ENCODE data around the gene CD2AP. TPM values are rescaled to one million over a fixed set of nuclear protein-coding genes. Genes with fewer than 3 reads are reported as not detected.

CD2AP gene
- total and polyA plus RNA-seq, 2 experiments from 2014 or later, result 9.8 to 19.2 TPM

- Histone ChIP-seq H3K27me3 (no peaks in the 10 kb centered on the region), H3K27ac (no peak overlapping the region), H3K4me1 (ENCODE audit: low read depth) (peaks cover 8% of the 10 kb centered on the region), H3K36me3 (no peaks in the 10 kb centered on the region), H3K9me3 (ENCODE audit: low read depth) (no peaks in the 10 kb centered on the region), H3K4me3 (no peak overlapping the region)
- no peak for DNase-seq (ENCODE audit: low read depth in 1 of 2, low spot score in 1 of 2)
- TF ChIP-seq, protein P1, sequence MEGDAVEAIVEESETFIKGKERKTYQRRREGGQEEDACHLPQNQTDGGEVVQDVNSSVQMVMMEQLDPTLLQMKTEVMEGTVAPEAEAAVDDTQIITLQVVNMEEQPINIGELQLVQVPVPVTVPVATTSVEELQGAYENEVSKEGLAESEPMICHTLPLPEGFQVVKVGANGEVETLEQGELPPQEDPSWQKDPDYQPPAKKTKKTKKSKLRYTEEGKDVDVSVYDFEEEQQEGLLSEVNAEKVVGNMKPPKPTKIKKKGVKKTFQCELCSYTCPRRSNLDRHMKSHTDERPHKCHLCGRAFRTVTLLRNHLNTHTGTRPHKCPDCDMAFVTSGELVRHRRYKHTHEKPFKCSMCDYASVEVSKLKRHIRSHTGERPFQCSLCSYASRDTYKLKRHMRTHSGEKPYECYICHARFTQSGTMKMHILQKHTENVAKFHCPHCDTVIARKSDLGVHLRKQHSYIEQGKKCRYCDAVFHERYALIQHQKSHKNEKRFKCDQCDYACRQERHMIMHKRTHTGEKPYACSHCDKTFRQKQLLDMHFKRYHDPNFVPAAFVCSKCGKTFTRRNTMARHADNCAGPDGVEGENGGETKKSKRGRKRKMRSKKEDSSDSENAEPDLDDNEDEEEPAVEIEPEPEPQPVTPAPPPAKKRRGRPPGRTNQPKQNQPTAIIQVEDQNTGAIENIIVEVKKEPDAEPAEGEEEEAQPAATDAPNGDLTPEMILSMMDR (IDR thresholded peaks at IDR 0.05; ENCODE audit: low read depth, low read length), result no peak
Measured at GRCh38 chr6:47650553-47651432, 173.2 kb downstream of the CD2AP start.

DNA sequence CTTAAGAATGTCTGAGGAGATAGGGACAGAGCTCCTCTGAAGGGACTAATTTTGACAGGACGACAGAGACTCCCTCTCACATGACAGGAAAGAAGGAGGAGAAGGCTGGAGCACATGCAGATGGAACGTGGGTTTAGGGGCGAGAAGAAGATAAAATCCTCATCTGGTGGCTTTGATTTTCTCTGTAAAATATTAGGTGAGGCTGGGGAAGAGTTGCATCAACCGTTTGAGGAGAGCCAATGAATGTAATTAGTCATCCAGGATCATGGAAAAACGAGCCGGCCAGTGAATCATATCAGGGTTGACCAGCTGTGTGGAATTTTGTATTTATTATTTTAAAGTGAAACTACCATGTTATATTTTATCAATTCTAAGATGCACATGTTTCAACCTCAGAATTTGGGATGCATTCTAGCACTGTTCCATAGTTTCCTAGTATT lies 173.9 kb downstream of the CD2AP start:
- H3K9me3 ChIP-seq (ENCODE audit: low read depth), result no peaks in the 10 kb centered on the region
- no peak overlapping the region for H3K27ac ChIP-seq
- DNase-seq (ENCODE audit: low read depth in 1 of 2, low spot score in 1 of 2), result peak in 1 of 2 donors; percentile 63
- no peak overlapping the region for H3K4me3 ChIP-seq
- TF ChIP-seq, protein P1 (IDR thresholded peaks at IDR 0.05; ENCODE audit: low read depth, low read length), result no peak
- no peaks in the 10 kb centered on the region for H3K36me3 ChIP-seq
- peaks cover 8% of the 10 kb centered on the region for H3K4me1 ChIP-seq (ENCODE audit: low read depth)
- no peaks in the 10 kb centered on the region for H3K27me3 ChIP-seq

DNA sequence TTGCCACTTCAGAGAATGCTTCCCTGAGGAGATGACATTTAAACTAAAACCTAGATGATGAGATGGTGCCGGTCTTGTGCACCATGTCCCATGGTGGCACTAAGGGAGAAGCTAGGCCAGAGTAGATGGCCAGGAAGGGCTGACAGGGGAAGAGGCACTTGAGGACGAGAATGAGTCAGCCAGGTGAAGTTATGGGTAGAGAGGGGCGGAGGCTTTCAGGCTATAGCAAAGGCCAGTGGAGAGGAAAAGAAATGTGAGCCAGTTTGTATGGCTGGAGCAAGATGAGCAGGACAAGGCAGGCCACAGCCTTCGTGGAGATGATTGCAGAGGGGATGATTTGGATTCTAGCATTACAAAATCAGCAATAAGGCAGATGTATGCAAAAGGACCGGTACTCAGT lies 176.1 kb downstream of the CD2AP start:
- no peak overlapping the region for H3K27ac ChIP-seq
- H3K4me1 ChIP-seq (ENCODE audit: low read depth), result peaks cover 8% of the 10 kb centered on the region
- TF ChIP-seq, protein P1 (IDR thresholded peaks at IDR 0.05; ENCODE audit: low read depth, low read length), result no peak
- H3K9me3 ChIP-seq (ENCODE audit: low read depth), result no peaks in the 10 kb centered on the region
- DNase-seq (ENCODE audit: low read depth in 1 of 2, low spot score in 1 of 2), result no peak
- no peaks in the 10 kb centered on the region for H3K36me3 ChIP-seq
- no peaks in the 10 kb centered on the region for H3K27me3 ChIP-seq
- H3K4me3 ChIP-seq, result no peak overlapping the region

GRCh38 chr6:47654255-47654654 lies 176.7 kb downstream of the CD2AP start:
- DNase-seq (ENCODE audit: low read depth in 1 of 2, low spot score in 1 of 2), result no peak
- no peak overlapping the region for H3K27ac ChIP-seq
- H3K27me3 ChIP-seq, result no peaks in the 10 kb centered on the region
- TF ChIP-seq, protein P1 (IDR thresholded peaks at IDR 0.05; ENCODE audit: low read depth, low read length), result no peak
- H3K4me1 ChIP-seq (ENCODE audit: low read depth), result peaks cover 8% of the 10 kb centered on the region
- H3K9me3 ChIP-seq (ENCODE audit: low read depth), result no peaks in the 10 kb centered on the region
- no peak overlapping the region for H3K4me3 ChIP-seq
- H3K36me3 ChIP-seq, result no peaks in the 10 kb centered on the region

GRCh38 chr6:47655719-47656595 lies 178.4 kb downstream of the CD2AP start:
- TF ChIP-seq, protein P1 (IDR thresholded peaks at IDR 0.05; ENCODE audit: low read depth, low read length), result no peak
- Histone ChIP-seq H3K27me3 (no peaks in the 10 kb centered on the region), H3K36me3 (no peaks in the 10 kb centered on the region), H3K9me3 (ENCODE audit: low read depth) (no peaks in the 10 kb centered on the region), H3K4me3 (no peak overlapping the region), H3K27ac (no peak overlapping the region), H3K4me1 (ENCODE audit: low read depth) (peaks cover 6% of the 10 kb centered on the region)
- peak; percentile 24 to 52 for DNase-seq (ENCODE audit: low read depth in 1 of 2, low spot score in 1 of 2)

Data from cardiac muscle cell (in vitro differentiated cells and primary cell).